SU-DHL-6 (cell line): ENCODE data around the gene SAMD4B.

Experiments used
- EZH2phosphoT487 ChIP-seq: fragments of 200-600 bp; sonication (generic), shearing (Covaris generic); conservative IDR thresholded peaks from 2 replicates; pipeline ENCODE4 v1.6.1; 2018; ENCODE audit warnings: mild to moderate bottlenecking, antibody characterized with exemption, low read length, moderate library complexity, mixed read lengths
- TF ChIP-seq, protein P1 (sequence below): fragments of 200-600 bp; sonication (generic); IDR thresholded peaks from one replicate; pipeline ENCODE4 v1.5.1; 2017; ENCODE audit warnings: antibody characterized with exemption, mild to moderate bottlenecking, low read length, moderate library complexity; ENCODE audit not compliant: insufficient read depth, poor library complexity, severe bottlenecking

DNA sequence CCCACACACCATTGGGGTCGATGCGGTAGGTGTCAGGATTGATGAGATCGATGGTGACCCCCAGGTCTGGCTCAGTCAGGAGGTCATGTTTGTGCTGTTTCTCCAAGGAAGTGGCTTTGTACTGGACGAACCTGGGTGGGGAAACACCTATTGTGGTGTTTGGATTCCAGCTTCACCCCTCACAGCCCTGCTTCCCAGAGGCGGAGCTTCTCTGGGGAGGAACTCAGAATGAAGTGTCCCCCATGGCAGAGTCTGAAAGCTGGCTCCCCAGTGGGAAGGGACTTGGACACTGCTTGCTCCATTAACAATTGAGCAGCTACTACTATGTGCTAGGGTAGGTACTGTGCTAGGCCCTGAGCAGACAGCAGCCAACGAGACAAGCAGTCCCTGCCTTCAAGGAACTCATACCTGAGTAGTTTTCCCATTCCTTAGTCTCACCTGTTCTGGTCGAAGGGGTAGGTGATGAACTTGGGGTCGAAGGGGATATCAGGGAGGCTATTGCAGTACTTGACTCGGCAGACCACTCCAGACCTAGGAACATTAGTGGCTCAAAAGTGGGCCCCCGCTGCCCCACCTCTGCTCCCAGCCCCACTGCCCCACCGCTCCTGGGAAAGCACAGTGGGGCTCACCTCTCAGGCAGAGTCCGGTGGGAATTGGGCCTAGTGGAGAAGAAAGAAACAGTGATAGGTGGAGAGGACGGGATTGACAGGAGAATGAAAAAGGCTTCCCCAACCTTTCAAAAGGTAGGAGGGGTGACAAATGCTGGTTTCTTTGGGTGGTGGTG, 47.6 kb downstream of the SAMD4B start:
- TF ChIP-seq, protein P1, sequence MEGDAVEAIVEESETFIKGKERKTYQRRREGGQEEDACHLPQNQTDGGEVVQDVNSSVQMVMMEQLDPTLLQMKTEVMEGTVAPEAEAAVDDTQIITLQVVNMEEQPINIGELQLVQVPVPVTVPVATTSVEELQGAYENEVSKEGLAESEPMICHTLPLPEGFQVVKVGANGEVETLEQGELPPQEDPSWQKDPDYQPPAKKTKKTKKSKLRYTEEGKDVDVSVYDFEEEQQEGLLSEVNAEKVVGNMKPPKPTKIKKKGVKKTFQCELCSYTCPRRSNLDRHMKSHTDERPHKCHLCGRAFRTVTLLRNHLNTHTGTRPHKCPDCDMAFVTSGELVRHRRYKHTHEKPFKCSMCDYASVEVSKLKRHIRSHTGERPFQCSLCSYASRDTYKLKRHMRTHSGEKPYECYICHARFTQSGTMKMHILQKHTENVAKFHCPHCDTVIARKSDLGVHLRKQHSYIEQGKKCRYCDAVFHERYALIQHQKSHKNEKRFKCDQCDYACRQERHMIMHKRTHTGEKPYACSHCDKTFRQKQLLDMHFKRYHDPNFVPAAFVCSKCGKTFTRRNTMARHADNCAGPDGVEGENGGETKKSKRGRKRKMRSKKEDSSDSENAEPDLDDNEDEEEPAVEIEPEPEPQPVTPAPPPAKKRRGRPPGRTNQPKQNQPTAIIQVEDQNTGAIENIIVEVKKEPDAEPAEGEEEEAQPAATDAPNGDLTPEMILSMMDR = no peak
- TF ChIP-seq EZH2phosphoT487 = no peak
